HG03469 (cell line): ENCODE data around the gene PLPPR5.
A peak's percentile ranks its signal among the peaks of the same experiment; 100 is the strongest.
"Not testable (repeated sequence)": the region's sequence is repeated elsewhere in the genome, so short reads cannot be mapped to it uniquely, and the experiment has no call there.

Experiments
- ATAC-seq: cut with Tn5 transposase; IDR thresholded peaks from one replicate; pipeline ENCODE4 v1.9.1; 2021; ENCODE audit warnings: mild to moderate bottlenecking, moderate library complexity, moderate number of reproducible peaks; ENCODE audit not compliant: unreplicated experiment

PLPPR5 gene, protein sequence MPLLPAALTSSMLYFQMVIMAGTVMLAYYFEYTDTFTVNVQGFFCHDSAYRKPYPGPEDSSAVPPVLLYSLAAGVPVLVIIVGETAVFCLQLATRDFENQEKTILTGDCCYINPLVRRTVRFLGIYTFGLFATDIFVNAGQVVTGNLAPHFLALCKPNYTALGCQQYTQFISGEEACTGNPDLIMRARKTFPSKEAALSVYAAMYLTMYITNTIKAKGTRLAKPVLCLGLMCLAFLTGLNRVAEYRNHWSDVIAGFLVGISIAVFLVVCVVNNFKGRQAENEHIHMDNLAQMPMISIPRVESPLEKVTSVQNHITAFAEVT

DNA sequence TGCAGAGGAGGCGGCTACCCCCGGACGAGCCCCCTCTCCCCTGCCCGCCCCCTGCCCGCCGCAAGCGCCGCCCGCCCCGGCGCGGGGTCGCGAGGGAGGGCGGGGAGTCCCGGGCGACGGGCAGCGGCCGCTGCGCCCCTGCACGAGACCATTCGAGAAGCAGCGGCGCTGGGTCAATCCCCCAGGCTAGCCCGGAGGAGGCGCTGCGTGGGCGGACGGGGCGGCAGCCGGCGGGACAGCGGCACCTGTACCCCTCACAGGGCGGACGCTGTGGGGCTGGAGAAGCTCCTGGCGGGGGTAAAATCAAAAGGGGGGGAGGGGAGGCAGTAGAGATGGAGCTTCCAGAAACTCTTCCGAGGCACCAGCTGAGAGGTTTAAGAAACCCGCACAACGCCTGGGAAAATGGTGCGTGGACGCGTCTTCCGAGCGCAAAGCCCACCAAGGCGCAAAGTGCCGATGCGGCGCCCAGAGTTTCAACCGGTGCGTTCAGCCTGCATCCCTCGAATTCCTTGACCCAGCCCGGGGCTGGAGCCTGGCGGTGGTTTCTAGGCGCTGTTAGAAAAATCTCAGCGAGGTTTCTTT lies at the start of gene PLPPR5:
TSS of gene PLPPR5 (minus strand) at position 1 of the 582 bp plus-strand sequence. CDS start 190 bp downstream, outside the sequence.
- ATAC-seq = no peak

DNA sequence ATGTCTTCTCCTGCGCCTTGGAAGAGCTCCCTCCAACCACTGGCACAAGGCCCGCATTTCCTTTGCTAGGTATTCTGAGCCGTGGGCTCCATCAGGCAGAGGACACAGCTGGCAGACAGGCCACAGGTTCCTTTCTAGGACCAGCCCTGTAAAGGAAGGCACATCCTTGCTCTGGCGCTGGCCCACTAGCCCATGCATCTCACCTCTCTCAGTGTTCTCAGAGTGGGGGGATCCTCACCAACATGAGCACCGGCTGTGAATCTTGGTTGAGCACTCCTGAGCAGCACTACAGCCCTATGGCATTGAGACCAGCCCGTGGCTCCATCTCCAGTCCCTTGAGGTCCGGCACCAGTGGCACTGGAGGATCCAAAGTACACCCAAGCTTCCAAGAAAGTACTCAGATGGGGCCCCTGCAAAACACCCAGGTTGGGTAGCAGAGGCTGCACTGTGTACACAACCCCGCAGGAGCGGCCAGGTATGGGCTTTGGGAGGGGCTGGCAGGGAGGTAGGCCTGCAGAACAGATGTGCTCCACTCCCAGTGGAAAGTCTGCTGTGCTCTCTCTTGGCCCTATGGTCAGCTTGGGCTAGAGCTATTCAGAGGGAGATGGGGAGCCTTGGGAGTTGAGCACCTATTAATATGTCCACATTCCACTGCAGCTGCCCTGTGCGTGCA lies 47.1 kb upstream of the PLPPR5 start:
- no peak for ATAC-seq

DNA sequence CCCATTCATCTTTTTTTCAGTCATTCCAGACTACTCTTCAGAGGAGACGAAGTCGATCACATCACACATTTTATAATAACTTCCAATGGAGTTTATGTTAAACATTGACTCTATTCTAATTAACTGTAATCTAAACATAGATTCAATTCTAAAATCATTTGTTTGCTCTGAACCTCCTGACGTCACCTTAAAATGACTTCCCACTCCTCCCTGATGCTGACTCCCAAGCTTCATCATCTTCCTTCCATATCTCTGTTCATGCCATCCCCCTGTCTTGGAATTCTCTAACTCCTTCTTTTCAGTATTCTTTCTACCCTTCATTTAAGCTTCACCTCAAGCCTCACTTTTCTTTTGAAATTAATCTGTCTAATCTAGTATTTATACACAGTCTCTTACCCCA lies 45.1 kb upstream of the PLPPR5 start:
- no peak for ATAC-seq

DNA sequence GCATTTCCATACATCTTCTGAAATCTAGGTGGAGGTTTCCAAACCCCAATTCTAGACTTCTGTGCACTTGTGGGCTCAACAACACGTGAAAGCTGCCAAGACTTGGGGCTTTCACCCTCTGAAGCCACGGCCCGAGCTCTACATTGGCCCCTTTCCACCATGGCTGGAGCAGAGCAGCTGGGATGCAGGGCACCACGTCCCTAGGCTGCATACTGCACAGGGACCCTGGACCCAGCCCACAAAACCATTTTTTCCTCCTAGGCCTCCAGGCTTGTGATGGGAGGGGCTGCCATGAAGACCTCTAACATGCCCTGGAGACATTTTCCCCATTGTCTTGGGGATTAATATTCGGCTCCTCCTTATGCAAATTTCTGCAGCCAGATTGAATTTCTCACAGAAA lies 32.1 kb upstream of the PLPPR5 start:
- not testable (repeated sequence) for ATAC-seq

DNA sequence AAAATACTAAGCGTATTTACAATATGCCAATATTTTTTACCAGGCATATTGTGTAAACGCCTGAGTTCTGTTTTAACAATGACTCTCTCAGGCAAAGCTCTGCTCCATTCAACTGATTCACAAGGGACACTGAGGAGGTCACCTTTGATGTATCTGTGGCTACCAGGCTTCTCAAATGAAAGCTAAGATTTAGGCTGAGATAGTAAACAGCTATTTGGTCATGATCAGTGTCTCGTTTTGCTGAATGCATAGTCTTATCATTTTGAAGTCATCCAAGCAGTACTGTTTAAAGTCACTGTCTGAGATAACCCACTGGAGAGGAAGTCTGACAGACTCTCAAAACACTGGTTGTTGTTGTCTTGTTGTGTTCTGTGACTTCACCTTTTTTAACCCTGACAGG lies 13.7 kb upstream of the PLPPR5 start:
- no peak for ATAC-seq

DNA sequence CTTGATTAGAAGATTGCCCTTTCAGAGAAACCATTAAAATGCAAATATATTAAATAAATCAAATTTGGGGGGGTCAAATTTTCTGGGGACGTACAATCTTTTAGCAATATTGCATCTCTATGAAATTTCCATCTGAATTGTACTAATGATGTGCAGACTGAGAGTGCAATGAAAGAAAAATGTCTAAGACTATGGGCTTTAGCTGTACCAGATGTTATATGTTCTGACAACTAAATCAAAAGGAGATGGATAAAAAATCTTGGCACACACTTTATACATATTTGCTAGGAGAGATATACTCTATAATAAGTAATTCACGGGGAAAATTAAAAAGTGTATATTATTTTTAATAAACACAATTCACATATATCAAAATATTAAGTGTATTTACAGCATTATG lies 13.0 kb upstream of the PLPPR5 start:
- ATAC-seq = no peak

DNA sequence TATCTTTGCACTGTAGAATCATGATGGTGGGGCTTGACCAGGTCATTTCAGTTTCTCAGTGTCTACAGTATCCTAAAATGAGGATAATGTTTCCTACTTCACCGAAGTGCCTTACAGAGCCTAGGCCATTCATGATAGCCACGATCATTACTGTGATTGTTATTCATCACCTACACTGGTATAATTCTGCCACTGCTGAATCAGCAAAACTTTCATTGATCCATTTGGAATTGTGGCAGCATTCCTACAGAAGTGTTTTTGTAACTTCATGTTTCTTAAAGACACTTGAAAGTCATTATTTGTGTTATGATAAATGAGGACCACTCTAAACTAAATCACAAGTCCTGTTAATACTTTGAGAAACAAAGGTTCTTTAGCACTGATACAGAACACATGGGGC lies 6.0 kb upstream of the PLPPR5 start:
- ATAC-seq = no peak

DNA sequence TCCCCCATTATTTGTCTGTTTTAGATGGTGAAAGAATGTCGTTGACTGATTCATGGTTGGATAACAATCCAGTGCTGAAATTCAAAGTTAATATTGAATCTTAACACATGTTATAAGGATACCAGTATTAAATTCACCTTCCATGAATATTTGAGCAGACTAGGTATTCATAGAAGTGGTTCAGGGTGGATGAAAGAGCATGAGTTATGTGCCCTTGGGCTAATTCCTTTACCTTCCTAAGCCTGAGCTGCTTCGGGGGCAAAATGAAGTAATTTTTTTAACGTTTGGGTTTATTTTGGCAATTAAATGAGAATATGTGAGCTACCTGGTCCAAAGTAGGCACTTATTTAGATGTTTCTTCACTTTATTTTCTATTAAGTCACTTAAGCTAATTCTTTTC lies 2.7 kb upstream of the PLPPR5 start:
- ATAC-seq = no peak

DNA sequence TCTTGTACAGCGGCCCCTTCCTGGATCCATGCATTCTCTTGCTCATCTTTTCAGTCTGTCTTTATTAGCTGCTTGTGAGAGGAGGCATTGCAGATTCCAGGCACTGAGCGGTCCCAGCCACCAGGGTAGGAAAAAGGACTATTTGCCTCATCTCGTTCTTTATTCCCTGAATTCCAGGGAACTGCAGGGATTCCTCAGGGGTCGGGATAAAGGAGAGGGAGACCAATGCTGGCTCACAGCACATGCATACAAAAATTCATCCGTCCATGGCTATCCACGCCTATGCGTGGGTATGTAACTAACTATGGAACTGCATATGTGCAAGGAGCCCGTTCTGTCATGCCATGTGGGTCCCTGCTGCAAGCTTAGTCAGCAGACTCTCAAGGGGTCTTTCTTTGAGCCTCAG lies 879 bp upstream of the PLPPR5 start:
- no peak for ATAC-seq

DNA sequence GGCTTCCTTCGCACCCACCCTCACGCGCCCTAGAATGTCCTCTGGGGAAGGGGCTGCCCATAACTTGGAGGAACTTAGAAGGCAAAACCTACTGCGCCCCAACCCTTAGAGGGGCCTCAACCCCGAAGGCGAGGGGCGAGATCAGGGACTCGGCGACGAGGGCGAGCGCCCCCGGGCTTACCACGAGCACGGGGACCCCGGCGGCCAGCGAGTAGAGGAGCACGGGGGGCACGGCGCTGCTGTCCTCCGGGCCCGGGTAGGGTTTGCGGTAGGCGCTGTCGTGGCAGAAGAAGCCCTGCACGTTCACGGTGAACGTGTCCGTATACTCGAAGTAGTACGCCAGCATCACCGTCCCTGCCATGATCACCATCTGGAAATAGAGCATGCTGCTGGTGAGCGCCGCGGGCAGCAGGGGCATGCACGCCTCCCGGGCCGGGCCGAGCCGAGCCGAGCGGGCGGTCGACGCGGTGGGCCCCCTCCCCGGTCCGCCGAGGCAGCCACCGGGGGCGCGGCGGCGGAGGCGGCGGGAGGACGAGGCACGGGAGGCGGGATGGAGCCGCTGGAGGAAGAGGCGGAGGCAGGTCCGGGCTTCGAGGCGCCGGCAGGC lies 304 bp downstream of the PLPPR5 start:
- no peak for ATAC-seq

DNA sequence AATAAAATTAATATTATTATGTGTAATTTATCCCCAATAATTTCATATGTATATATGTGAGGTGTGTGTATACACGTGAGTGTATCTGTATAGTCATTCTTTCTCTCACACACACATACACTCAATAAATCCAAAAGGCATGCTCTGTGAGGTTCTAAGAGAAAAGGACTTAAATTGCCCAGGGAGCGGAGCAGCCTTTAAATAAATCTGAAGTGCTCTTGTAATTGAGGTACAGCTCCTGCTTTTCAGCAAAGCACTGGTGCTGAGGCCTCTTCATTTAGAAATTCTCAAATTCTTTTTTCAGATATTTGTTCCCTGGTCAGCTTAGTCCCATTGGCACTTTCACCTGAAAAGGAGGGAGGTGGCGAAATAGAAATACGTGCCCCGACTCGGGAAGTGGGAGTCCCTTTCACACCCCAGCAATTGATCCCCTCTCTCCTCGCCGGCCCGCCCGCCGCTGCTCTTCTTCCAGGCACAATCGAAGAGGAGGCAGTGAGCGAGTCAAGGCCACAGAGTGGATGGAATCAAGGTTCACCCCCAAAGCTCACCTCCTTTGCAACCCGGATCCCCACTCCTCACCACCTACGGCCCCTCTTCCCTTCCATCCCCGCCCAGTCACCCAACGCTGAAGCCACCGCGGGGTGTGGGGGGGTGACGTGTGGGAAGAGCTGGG lies 944 bp downstream of the PLPPR5 start:
- no peak for ATAC-seq

DNA sequence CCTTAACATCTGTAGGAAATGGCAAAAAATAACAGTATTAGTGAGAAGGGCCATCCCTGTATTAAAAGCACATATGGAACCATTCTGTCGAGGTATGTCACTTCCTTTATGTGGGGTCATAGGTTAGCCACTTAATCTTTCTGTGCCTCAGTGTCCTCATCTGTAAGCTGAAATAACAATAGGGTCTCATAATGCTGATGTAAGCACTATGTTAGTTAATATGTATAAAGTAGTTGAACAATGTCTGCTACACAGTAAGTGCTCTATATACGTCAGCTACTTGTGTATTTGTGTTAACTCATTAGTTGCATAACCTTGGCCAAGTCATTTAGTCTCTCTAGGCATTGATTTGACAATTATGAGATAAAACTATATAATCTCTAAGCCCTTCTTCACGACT lies 11.8 kb downstream of the PLPPR5 start:
- no peak for ATAC-seq

DNA sequence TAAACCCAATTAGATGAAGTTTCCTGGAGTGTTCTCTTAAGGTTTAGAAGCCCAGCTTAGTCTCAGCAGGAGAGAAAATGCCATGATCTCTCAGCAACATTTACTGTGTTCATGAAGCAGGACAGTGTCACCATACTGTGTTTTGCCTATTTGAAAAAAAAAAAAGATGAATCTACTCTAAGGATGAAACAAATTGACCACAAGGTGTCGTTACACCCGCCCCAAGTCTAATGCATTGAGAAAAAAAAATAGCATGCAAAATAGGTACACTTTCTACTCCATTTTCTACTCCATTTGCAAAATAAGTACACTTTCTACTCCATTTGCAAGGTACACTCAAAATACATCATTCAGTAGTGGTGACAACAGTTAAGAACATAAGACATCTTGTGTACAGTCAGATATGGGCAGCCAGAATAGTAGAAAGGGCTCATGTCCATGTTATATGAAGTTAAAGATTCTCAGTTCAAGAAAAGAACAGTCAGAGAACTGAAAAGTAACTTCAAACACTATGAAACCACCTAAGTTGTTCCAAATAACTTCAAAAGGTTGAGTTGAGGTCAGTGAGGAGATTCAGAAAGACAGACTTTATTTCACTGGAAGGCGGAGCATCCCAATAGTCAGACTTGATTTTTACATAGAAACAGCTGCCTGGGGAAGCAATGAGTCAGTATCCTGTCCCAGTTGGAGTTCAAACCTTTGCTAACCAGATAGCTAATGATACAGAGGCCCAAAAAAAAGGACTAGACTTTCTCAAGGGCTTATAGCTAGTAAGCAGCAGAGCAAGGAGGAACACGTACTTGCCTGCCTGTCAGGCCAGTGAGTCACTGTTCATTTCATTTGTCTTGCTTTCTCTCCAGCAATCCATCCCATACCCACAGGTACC lies 13.3 kb downstream of the PLPPR5 start:
- ATAC-seq = peak; percentile 42

DNA sequence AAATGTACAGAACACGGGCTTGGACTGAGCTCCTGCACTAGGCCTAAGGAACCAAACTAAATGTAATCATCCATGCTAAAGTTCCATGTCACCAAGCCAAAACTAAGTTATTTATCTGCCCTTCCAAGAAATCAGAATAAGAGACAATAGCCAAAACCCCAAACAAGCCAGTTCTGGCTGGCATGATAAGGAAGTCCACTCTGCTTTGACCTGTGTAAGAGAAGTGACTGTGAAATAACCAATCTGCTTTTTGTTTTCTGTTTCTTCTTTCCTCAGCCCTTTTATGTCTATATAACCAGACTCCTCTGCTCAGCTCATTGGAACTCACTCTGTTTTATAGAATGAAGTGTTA lies 15.1 kb downstream of the PLPPR5 start:
- no peak for ATAC-seq

DNA sequence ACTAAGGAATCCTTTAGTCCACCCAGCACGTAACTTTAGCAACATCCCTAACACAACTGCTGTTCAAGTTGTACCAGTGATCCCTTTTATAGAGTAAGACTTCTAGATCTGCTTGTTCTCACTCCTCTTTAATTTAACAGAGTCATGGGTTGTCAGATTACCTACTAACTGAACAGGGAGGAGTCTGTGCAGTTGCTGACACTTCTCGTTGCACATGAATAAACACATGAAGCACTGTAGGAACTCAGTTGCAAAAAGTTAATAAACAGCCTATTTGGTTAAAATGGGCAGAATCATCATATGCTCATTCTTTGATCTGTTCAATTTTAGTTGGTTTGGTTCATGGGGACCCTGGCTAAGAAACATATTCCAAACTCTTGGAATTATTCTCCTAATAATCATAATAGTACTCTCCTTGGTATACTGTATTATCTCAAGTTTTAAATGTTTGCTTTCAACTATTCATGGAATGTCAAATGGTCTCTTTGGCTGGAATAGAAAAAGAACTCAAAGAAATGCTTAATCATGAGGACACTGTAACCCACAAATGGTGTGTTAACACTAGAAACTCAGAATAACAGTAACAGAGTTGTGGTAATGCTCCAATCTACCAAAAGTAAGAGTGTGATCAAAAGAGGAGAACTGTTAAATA lies 15.6 kb downstream of the PLPPR5 start:
- peak; percentile 38 for ATAC-seq

DNA sequence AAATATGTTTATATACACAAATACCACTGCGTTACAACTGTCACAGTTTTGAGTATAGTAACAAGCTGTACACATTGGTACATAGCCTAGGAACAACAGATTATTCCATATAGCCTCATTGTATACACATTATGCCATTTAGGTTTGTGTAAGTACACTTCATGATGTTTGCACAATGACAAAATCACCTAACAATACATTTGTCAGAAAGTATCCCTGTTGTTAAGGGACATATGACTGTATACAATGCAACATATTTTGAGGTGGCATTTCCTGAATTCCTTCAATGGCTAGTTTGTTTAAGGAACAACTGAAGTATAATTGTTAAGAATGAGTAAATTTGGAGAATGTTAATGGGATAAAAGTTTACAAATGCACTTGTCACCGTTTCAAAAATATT lies 19.0 kb downstream of the PLPPR5 start:
- no peak for ATAC-seq

DNA sequence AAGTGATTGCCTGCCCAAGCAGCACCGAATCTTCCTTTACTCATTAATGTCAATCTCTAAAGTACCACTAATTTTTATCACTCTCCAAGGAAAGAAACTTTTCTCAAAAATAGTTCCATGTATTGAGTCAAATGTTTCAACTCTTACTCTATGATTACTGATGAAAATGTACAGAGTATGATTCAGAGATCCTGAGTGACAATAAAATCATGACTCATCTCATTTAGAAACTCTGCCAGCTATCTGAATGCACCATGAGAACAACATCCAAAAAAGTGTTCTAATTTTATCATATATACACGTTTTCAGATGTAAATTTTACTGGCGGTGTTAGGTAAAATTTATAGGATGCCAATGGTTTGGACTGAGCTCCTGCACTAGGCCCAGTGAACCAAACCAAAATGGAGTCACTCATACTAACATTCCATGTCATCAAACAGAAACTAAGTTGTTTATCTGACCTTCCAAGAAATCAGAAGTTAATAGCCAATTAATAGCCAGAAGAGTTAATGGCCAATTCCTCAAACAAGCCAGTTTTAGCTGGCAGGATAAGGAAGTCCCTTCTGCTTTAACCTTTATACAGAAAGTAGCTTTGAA lies 22.6 kb downstream of the PLPPR5 start:
- no peak for ATAC-seq

DNA sequence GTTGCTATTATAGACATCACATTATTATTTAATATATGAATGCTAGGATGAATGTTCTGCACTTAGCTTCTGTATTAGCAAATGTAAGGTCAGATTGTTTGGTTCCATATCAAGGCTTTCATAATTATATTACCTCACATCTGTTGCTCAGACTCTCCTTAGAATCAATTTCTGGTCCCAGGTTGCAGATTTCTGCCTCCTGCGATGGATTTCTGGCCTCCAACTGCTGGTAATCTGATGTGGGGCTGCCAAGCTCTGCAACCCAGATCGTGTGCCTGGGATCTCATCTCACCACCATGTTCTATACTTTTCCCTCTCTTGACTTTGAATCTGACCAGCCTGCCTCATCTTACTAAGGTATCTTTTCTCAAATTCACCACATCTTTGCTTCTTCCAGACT lies 25.2 kb downstream of the PLPPR5 start:
- no peak for ATAC-seq

DNA sequence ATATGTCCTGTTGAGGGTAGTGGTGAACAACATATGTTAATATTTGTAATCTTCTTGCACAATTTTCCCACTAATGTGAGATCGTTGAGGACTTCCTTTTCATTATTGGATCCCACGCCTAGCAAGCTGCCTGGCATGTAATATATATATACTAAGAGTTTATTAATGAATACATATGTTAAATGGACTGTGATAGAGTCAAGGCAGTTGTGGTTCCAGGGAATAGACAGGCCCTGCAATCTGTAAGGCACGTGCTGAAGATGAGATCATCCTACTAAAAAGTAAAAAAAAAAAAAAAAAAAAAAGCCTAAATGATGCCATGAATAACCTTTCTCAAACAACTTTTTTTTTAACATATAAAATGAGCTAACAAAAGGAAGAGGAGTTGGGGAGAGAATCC lies 28.9 kb downstream of the PLPPR5 start:
- no peak for ATAC-seq

DNA sequence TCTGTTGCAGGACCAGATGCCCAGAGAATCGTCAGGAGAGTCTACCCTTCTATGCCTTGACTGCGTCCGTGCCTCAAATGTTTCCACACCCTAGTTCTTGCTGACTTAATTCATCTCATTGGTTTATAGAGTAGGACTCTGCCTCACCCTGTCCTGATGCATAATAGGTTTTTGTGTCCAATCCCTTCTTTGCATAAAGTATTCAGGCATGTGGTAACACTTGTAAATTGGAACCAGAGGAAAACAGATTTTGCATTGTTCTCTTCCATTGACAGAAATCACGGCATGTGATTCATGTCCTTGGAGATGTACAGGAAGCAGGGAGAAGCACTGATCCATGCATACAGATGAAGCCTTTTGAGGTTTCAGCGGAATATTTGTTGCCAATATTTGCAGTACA lies 29.5 kb downstream of the PLPPR5 start:
- no peak for ATAC-seq
